WTC11 (cell line): ENCODE measurements around the gene MRPS15. TPM values are rescaled to one million over a fixed set of nuclear protein-coding genes. Genes with fewer than 3 reads are reported as not detected.

Source experiments
- FOXK1 ChIP-seq: sonication (generic); formaldehyde crosslinking; IDR thresholded peaks from 2 replicates; pipeline ENCODE4 v1.8.0; 2022; ENCODE audit warnings: mild to moderate bottlenecking, moderate library complexity, missing genetic modification reagents
- FOXP1 ChIP-seq: sonication (generic); formaldehyde crosslinking; IDR thresholded peaks from 2 replicates; pipeline ENCODE4 v1.8.0; 2022; ENCODE audit warnings: missing genetic modification reagents, mild to moderate bottlenecking, moderate library complexity, borderline replicate concordance
- NFE2L1 ChIP-seq: sonication (generic); formaldehyde crosslinking; IDR thresholded peaks from 2 replicates; pipeline ENCODE4 v1.8.1; 2023; ENCODE audit warnings: missing genetic modification reagents
- PRDM15 ChIP-seq: sonication (generic); formaldehyde crosslinking; IDR thresholded peaks from 2 replicates; pipeline ENCODE4 v1.8.0; 2022; ENCODE audit warnings: missing genetic modification reagents
- ZNF423 ChIP-seq: fragments of 250-450 bp; sonication (Bioruptor Pico); IDR thresholded peaks from 2 replicates; pipeline ENCODE4 v2.1.2; 2022; ENCODE audit warnings: mild to moderate bottlenecking, moderate library complexity
- total RNA-seq: library from RNA; stranded (reverse); gene quantifications from 3 replicates; pipeline ENCODE4 v1.2.3, GENCODE V29; 2021
- TF ChIP-seq, protein P1 (sequence below): sonication (generic); formaldehyde crosslinking; IDR thresholded peaks from 2 replicates; pipeline ENCODE4 v1.8.1; 2023; ENCODE audit warnings: mild to moderate bottlenecking, missing genetic modification reagents, borderline replicate concordance

MRPS15 gene
- total RNA-seq, 1 experiment from 2014 or later, result 113 TPM

DNA sequence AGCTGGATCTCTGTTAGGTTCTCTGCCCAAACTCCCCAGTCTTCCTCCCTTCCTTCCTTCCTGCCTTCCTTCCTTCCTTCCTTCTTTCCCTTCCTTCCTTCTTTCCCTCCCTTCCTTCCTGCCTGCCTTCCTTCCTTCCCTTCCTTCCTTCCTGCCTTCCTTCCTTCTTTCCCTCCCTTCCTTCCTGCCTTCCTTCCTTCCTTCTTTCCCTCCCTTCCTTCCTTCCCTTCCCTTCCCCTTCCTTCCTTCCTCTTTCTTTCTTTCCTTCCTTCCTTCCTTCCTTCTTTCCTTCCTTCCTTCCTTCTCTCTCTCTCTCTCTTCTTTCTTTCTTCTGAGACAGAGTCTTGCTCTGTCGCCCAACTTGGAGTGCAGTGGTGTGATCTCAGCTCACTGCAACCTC lies 57.7 kb downstream of the MRPS15 start (continued):
- TF ChIP-seq PRDM15 (CRISPR knock-in tag) (no peak), FOXK1 (CRISPR knock-in tag) (no peak), NFE2L1 (CRISPR knock-in tag) (no peak), ZNF423 (CRISPR knock-in tag) (no peak), FOXP1 (CRISPR knock-in tag) (no peak)
- TF ChIP-seq, protein P1, sequence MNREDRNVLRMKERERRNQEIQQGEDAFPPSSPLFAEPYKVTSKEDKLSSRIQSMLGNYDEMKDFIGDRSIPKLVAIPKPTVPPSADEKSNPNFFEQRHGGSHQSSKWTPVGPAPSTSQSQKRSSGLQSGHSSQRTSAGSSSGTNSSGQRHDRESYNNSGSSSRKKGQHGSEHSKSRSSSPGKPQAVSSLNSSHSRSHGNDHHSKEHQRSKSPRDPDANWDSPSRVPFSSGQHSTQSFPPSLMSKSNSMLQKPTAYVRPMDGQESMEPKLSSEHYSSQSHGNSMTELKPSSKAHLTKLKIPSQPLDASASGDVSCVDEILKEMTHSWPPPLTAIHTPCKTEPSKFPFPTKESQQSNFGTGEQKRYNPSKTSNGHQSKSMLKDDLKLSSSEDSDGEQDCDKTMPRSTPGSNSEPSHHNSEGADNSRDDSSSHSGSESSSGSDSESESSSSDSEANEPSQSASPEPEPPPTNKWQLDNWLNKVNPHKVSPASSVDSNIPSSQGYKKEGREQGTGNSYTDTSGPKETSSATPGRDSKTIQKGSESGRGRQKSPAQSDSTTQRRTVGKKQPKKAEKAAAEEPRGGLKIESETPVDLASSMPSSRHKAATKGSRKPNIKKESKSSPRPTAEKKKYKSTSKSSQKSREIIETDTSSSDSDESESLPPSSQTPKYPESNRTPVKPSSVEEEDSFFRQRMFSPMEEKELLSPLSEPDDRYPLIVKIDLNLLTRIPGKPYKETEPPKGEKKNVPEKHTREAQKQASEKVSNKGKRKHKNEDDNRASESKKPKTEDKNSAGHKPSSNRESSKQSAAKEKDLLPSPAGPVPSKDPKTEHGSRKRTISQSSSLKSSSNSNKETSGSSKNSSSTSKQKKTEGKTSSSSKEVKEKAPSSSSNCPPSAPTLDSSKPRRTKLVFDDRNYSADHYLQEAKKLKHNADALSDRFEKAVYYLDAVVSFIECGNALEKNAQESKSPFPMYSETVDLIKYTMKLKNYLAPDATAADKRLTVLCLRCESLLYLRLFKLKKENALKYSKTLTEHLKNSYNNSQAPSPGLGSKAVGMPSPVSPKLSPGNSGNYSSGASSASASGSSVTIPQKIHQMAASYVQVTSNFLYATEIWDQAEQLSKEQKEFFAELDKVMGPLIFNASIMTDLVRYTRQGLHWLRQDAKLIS (CRISPR knock-in tag), result no peak

Other genes starting within 250 kb of the MRPS15 start
- gene THRAP3, start 239.9 kb downstream of the MRPS15 start, total RNA-seq, result 150 to 160 TPM (median 153 TPM) in 3 replicates
- 22.1 to 29.3 TPM (median 26.9 TPM) in 3 replicates for gene SH3D21, start 158.0 kb downstream of the MRPS15 start, total RNA-seq
- gene EVA1B, start 140.7 kb downstream of the MRPS15 start, total RNA-seq, result 32.0 to 45.2 TPM (median 41.5 TPM) in 3 replicates
- gene STK40, start 78.5 kb downstream of the MRPS15 start, total RNA-seq, result 17.8 to 24.7 TPM (median 20.4 TPM) in 3 replicates
- gene LSM10, start 66.5 kb downstream of the MRPS15 start, total RNA-seq, result 49.1 to 56.3 TPM (median 49.3 TPM) in 3 replicates
- gene OSCP1, start 13.9 kb downstream of the MRPS15 start, total RNA-seq, result 1.7 to 2.3 TPM (median 2.0 TPM) in 3 replicates
- 0.09 to 0.30 TPM (median 0.26 TPM) in 3 replicates for gene CSF3R, start 18.5 kb upstream of the MRPS15 start, total RNA-seq